NT2/D1 (cell line): ENCODE results near the gene CNTROB.

Experiments
- SUZ12 ChIP-seq: IDR thresholded peaks from 2 replicates; pipeline ENCODE4 v1.6.1; 2011; ENCODE audit not compliant: insufficient read length, insufficient read depth; ENCODE audit errors: extremely low read depth
- YY1 ChIP-seq: IDR thresholded peaks from 2 replicates; pipeline ENCODE4 v1.6.1; 2011; ENCODE audit not compliant: insufficient read length, insufficient read depth
- ZNF274 ChIP-seq: IDR thresholded peaks from 2 replicates; pipeline ENCODE4 v1.6.1; 2011; ENCODE audit warnings: mild to moderate bottlenecking, low read depth, low read length

DNA sequence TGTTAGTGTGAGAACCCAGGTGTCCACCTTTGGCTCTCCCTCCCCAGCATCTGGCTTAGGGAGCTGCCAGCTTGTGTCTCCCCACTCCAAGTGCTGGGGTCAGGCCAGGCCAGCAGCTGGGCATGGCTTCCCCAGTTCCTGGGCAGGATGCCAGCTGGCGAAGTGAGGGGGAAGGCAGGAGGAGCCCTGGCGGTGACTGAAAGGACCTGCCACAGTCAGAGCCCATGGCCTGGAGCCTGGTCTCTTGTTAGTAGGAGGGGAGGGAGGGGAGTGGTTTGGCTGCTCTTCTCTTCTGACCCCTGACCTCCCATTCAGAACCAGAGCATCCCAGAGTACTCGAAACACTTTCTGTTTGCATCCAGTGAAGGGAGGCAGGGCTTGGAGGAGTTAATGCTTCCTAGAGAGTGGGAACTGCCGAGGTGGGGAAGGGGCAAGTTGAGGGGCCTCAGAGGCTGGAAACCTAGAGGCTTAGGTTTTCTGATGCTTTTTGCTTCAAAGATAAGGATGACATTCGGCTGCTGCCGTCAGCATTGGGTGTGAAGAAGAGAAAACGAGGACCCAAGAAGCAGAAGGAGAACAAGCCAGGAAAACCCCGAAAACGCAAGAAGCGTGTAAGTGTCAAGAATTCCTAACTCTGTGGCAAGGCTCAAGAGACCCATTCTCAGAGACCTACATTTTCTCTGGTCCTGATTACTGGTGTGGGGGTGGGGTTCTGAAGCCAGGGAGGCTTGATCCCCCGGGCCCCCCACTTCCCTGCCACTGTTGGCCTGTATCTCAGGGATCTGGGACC, 42.6 kb upstream of the CNTROB start:
- no peak for TF ChIP-seq ZNF274
- no peak for TF ChIP-seq SUZ12
- TF ChIP-seq YY1: no peak
